HG03558 (cell line): ENCODE data around the gene CCND1.

Experiments
- ATAC-seq: cut with Tn5 transposase; IDR thresholded peaks from one replicate; pipeline ENCODE4 v1.9.1; 2021; ENCODE audit warnings: moderate number of reproducible peaks; ENCODE audit not compliant: unreplicated experiment; ENCODE audit errors: extremely low read depth

The CCND1 gene

GRCh38 chr11:69664103-69664775 lies 23.3 kb downstream of the CCND1 start:
- ATAC-seq, result no peak

- ATAC-seq, result no peak
These were observed 23.9 kb downstream of the CCND1 start for GRCh38 chr11:69664901-69665300.

DNA sequence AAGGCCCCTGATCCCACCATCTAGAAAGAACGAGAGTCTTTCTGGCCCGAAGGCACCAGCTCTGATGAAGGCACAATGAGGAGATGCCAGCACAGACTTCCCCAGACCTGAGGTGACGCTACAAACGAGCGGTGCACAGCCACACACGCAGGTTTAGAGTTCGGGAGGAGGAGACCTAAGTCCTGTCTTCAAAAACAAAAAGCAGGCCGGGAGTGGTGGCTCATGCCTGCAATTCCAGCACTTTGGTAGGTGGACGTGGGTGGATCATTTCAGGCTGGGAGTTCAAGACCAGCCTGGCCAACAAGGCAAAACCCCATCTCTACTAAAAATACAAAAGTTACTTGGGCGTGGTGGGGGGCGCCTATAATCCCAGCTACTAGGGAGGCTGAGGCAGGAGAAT lies 24.7 kb downstream of the CCND1 start:
- ATAC-seq, result no peak

- ATAC-seq, result no peak
These were observed 25.3 kb downstream of the CCND1 start for GRCh38 chr11:69666261-69666660.

DNA sequence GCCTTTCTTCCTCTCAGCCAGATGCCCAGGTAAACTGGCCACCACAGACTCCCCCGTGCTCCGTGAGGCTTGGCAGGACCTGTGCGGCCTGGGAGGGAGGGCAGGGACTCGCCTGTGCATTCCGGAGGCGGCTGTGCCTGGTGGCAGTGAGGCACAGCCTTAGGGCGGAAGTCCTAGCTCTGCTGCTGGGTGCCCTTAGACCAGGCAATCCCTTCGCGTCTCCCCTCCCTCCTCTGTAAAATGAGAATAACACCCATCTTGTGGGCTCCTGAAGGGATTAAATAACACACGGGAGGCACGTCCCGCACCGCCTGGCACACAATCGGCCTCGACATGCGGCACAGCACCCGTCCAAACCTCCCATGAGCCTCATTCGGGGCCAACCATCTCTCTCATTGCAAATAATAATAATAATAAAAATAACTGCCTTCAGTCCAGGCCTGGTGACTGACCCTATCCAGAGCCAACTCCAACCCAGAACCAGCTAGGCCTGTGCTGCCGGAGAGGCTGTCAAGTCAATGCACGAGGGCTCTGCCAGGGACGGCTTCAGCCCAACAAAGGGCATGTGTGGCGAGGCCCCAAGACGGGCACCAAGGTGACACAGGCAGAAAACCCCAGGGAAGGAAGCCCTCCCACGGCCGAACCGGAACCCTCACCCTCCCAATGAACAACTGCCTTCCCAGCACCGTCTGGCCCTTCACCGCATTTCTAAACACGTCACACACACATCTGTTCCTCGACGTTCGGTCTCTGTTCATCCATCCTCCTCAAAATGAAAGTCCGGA lies 26.0 kb downstream of the CCND1 start:
- ATAC-seq, result no peak

- ATAC-seq, result no peak
These were observed 27.0 kb downstream of the CCND1 start for GRCh38 chr11:69667619-69668604.

- ATAC-seq, result no peak
These were observed 28.5 kb downstream of the CCND1 start for GRCh38 chr11:69669486-69669885.

GRCh38 chr11:69670158-69670845 lies 29.3 kb downstream of the CCND1 start:
- ATAC-seq, result no peak

GRCh38 chr11:69671734-69672465 lies 30.9 kb downstream of the CCND1 start:
- ATAC-seq, result no peak

DNA sequence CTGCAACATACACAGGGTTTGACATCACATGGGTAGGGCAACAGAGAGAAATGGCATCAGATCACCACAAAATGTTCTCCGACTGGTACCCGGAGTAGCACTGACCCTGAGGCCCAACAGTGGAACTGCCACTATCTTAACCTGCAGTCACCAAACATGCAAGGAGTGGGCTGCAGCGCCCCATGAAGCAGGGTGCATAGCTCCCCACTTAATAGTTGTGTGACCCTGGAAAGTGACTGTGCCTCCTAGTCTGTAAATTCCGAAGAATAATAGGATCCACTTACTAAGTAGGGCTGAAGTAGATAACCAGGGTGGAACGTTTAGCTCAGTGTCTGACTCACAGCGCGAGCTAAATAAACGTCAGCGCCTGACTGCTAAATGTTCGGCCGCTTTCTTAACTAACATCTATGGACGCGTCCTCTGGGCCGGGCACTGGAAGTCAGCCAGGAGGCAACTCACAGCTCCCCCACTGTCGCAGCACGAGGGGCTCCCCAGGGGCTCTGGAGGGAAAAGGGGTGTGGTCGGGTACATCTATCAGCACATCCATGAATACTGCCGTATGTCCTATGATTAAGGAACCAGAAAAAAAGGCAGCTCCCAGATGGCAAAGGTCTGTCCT lies 33.4 kb downstream of the CCND1 start:
- no peak for ATAC-seq

GRCh38 chr11:69674886-69675714 lies 34.1 kb downstream of the CCND1 start, which contains the start of gene LTO1:
Gene LTO1, minus strand, starts transcription at chr11:69675353. Its CDS starts 114 bp downstream, at chr11:69675239.
- ATAC-seq, result peak; percentile 55

- no peak for ATAC-seq
These were observed 36.8 kb downstream of the CCND1 start for GRCh38 chr11:69677749-69678148.

GRCh38 chr11:69680688-69681087 lies 39.7 kb downstream of the CCND1 start:
- ATAC-seq, result no peak

GRCh38 chr11:69682221-69682620 lies 41.3 kb downstream of the CCND1 start:
- no peak for ATAC-seq

- no peak for ATAC-seq
These were observed 41.8 kb downstream of the CCND1 start for GRCh38 chr11:69682681-69683326.

GRCh38 chr11:69683764-69684333 lies 42.9 kb downstream of the CCND1 start:
- no peak for ATAC-seq

DNA sequence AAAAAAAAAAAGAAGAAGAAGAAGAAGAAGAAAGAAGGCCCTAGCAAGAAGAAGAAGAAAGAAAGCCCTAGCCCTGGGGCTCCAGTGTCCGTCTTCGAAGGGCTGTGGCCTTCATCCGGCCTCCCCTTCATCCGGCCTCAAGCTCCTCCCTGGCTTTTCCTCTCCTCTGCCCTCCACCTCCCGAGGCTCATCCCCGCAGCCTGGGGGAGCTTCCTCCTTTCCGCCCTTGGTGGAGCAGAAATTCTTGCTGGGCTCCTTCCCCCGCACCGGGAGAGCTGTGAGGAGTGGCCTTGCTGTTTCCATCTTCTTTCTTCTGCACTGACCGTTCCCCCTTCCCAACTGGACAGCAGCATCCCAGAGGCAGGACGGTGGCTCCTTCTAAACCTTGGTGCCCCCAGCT lies 43.7 kb downstream of the CCND1 start:
- ATAC-seq, result no peak
